AG04450 (cell line): ENCODE results near the gene ATOX1. TPM values are rescaled to one million over a fixed set of nuclear protein-coding genes. Genes with fewer than 3 reads are reported as not detected.
A peak's percentile ranks its signal among the peaks of the same experiment; 100 is the strongest.

Experiments used
- CTCF ChIA-PET: fragments of 300-600, 350-600 bp; formaldehyde crosslinking; extraction: SDS; loops from one replicate; lab custom pipeline; 2022; ENCODE audit warnings: antibody characterized with exemption, inconsistent platforms; lab: Charles Lee
- POLR2A ChIA-PET: fragments of 350-600 bp; formaldehyde crosslinking; extraction: SDS; loops from one replicate; lab custom pipeline; 2021; ENCODE audit warnings: antibody characterized with exemption, inconsistent platforms; lab: Yijun Ruan, JAX
- DNase-seq: peaks from one replicate; pipeline ENCODE4 v3.0.0-alpha.2; 2011; ENCODE audit warnings: low read depth, low spot score
- H3K27ac ChIP-seq: one replicate; pipeline ENCODE4 v1.5.1; 2012; ENCODE audit warnings: low read depth, low read length, control low read depth
- H3K27me3 ChIP-seq: one replicate; pipeline ENCODE4 v1.6.0; 2012; ENCODE audit warnings: low read length; ENCODE audit not compliant: control insufficient read depth, insufficient read depth
- H3K4me3 ChIP-seq: 2 replicates; pipeline ENCODE4 v1.5.1; 2011; ENCODE audit warnings: mild to moderate bottlenecking, low read depth, low read length, control low read depth
- H3K9me3 ChIP-seq: 2 replicates; pipeline ENCODE4 v1.5.1; 2012; ENCODE audit warnings: low read length; ENCODE audit not compliant: control insufficient read depth, insufficient read depth
- CTCF ChIP-seq: IDR thresholded peaks from 2 replicates; pipeline ENCODE4 v1.5.1; 2011; ENCODE audit warnings: low read depth, low read length, control low read depth, inconsistent platforms
- polyA minus RNA-seq: library from RNA; depleted of rRNA, polyadenylated mRNA; stranded (reverse); fragments of >200 nt; gene quantifications from 2 replicates; pipeline ENCODE4 v1.2.3, GENCODE V29; 2011; rRNA and poly(A)+ RNA removed
- polyA plus RNA-seq: library from polyadenylated mRNA; depleted of rRNA; stranded (reverse); fragments of >200 nt; gene quantifications from 2 replicates; pipeline ENCODE4 v1.2.3, GENCODE V29; 2011; rRNA removed

Gene ATOX1
- polyA plus RNA-seq (138 and 164 TPM in 2 replicates), polyA minus RNA-seq (111 and 133 TPM in 2 replicates)

- CTCF ChIA-PET = interaction anchor here (0.5 to 1.4 kb wide), 5 partner anchors 12 to 115 kb away, joined by 3 to 4 read pairs (median 3); no protein-coding TSS in a partner anchor
- Histone ChIP-seq H3K9me3 (no peaks in the 10 kb centered on the region; the same call in 1 of the 2 replicates), H3K27me3 (no peaks in the 10 kb centered on the region), H3K4me3 (peak within 1 kb of the TSS; percentile 88), H3K27ac (peak within 1 kb of the TSS; percentile 68)
- peak; percentile 62 for DNase-seq
- TF ChIP-seq CTCF = no peak; the same call in 1 of the 2 replicates
- POLR2A ChIA-PET = interaction anchor here (1.2 to 2.4 kb wide), 2 partner anchors 13 to 98 kb away, joined by 4 to 21 read pairs; partner anchors contain the start of gene G3BP1
These were observed at the start of gene ATOX1 for GRCh38 chr5:151758430-151759241. Gene ATOX1, minus strand, starts transcription at chr5:151758631. Its CDS starts 80 bp downstream, at chr5:151758551.

- CTCF ChIA-PET = interaction anchor here (1.0 to 1.2 kb wide), 3 partner anchors 20 to 338 kb away, joined by 3 to 6 read pairs (median 6); partner anchors contain the start of gene G3BP1
- no peak for DNase-seq
- Histone ChIP-seq H3K27me3 (no peaks in the 10 kb centered on the region), H3K9me3 (no peaks in the 10 kb centered on the region), H3K4me3 (no peak overlapping the region), H3K27ac (no peak overlapping the region)
- TF ChIP-seq CTCF = no peak
- POLR2A ChIA-PET = interaction anchor here (0.6 to 0.9 kb wide), 2 partner anchors 65 to 145 kb away, joined by 3 read pairs; no protein-coding TSS in a partner anchor
These were observed 47.2 kb upstream of the ATOX1 start for GRCh38 chr5:151805414-151806223.

- DNase-seq = no peak
- POLR2A ChIA-PET = interaction anchor here (0.7 kb wide), 1 partner anchor 29 kb away, joined by 7 read pairs; the partner anchor contains the start of gene G3BP1
- no peaks in the 10 kb centered on the region for H3K27me3 ChIP-seq
- TF ChIP-seq CTCF = no peak
- CTCF ChIA-PET = interaction anchor here (2.2 to 2.3 kb wide), 2 partner anchors 25 to 149 kb away, joined by 9 to 12 read pairs; no protein-coding TSS in a partner anchor
- H3K27ac ChIP-seq = no peak overlapping the region
- H3K9me3 ChIP-seq = no peaks in the 10 kb centered on the region
- no peak overlapping the region for H3K4me3 ChIP-seq
These were observed 42.1 kb upstream of the ATOX1 start for GRCh38 chr5:151800532-151800931.

GRCh38 chr5:151799407-151799806 is 41.0 kb upstream of the ATOX1 start:
- Histone ChIP-seq H3K27ac (no peak overlapping the region), H3K4me3 (no peak overlapping the region), H3K9me3 (no peaks in the 10 kb centered on the region), H3K27me3 (no peaks in the 10 kb centered on the region)
- ChIA-PET CTCF (interaction anchor here (0.6 to 2.3 kb wide), 4 partner anchors 26 to 148 kb away, joined by 3 to 9 read pairs (median 4); no protein-coding TSS in a partner anchor), POLR2A (interaction anchor here (0.7 kb wide), 1 partner anchor 304 kb away, joined by 3 read pairs; no protein-coding TSS in a partner anchor)
- no peak for TF ChIP-seq CTCF
- no peak for DNase-seq
